SKM-1 treated with dmso at 0.1 percent for 144 hours (cell line): ENCODE measurements around the gene ADARB2.
"Not testable (repeated sequence)": the region's sequence is repeated elsewhere in the genome, so short reads cannot be mapped to it uniquely, and the experiment has no call there.

ENCODE experiments used
- DNase-seq: peaks from one replicate; lab custom pipeline; 2025; ENCODE audit not compliant: unreplicated experiment; lab: John Stamatoyannopoulos, UW

The ADARB2 gene

GRCh38 chr10:1402016-1402770, 335.1 kb downstream of the ADARB2 start:
- no peak for DNase-seq

- DNase-seq = no peak
Observed at GRCh38 chr10:1401071-1401965, 336.0 kb downstream of the ADARB2 start.

- DNase-seq = no peak
Observed at GRCh38 chr10:1400101-1401070, 336.9 kb downstream of the ADARB2 start.

GRCh38 chr10:1399431-1400100, 337.8 kb downstream of the ADARB2 start:
- no peak for DNase-seq

- DNase-seq = no peak
Observed at GRCh38 chr10:1398626-1399410, 338.5 kb downstream of the ADARB2 start.

- not testable (repeated sequence) for DNase-seq
Observed at GRCh38 chr10:1398116-1398515, 339.2 kb downstream of the ADARB2 start.

- no peak for DNase-seq
Observed at GRCh38 chr10:1396297-1396635, 341.1 kb downstream of the ADARB2 start.

GRCh38 chr10:1395481-1396296, 341.6 kb downstream of the ADARB2 start:
- no peak for DNase-seq

- no peak for DNase-seq
Observed at GRCh38 chr10:1395025-1395480, 342.3 kb downstream of the ADARB2 start.

- no peak for DNase-seq
Observed at GRCh38 chr10:1394155-1394912, 343.0 kb downstream of the ADARB2 start.

GRCh38 chr10:1393481-1393880, 343.8 kb downstream of the ADARB2 start:
- no peak for DNase-seq

- DNase-seq = no peak
Observed at GRCh38 chr10:1392127-1392526, 345.2 kb downstream of the ADARB2 start.

GRCh38 chr10:1390200-1390599, 347.1 kb downstream of the ADARB2 start:
- no peak for DNase-seq

- DNase-seq = no peak
Observed at GRCh38 chr10:1384026-1384425, 353.3 kb downstream of the ADARB2 start.

GRCh38 chr10:1382711-1383110, 354.6 kb downstream of the ADARB2 start:
- no peak for DNase-seq

GRCh38 chr10:1381339-1381738, 356.0 kb downstream of the ADARB2 start:
- no peak for DNase-seq

- DNase-seq = no peak
Observed at GRCh38 chr10:1380088-1380671, 357.1 kb downstream of the ADARB2 start.

- no peak for DNase-seq
Observed at GRCh38 chr10:1379601-1380000, 357.7 kb downstream of the ADARB2 start.
